SIG-M5 (cell line): ENCODE data around the gene DNAI2.

ENCODE experiments used
- DNase-seq: peaks from one replicate; lab custom pipeline; 2025; lab: John Stamatoyannopoulos, UW

The DNAI2 gene

DNA sequence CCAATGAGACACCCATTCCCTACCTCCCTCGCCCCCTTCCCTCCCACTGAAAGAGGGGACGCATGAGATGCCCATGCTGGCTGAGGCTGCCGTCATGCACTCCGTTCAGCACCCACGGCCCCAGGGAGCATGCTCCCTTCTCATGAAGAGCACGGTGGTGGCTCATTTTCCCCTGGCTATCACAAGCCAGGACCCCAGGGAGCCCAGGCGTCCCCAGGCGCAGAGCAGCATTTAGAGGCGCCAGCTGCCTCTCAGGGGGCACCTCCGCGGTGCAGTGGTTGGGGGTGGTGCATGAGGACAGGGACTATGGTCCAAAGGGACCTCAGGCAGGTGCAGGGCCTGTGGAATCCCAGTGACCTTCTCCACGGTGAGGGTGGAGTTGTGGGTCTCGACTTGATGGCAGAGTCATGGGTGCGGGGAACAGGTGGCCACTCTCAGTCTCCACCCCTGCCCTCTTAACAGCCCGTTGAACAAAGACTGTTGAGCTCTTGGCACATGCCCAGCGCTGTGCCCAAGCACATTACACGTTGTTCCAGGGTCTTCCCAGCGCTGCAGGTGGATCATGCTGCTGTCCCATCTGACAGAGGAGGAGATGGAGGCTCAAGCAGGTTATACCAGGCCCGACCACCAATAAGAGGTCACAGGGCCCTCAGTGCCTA is 65.6 kb downstream of the DNAI2 start:
- DNase-seq, result no peak

DNA sequence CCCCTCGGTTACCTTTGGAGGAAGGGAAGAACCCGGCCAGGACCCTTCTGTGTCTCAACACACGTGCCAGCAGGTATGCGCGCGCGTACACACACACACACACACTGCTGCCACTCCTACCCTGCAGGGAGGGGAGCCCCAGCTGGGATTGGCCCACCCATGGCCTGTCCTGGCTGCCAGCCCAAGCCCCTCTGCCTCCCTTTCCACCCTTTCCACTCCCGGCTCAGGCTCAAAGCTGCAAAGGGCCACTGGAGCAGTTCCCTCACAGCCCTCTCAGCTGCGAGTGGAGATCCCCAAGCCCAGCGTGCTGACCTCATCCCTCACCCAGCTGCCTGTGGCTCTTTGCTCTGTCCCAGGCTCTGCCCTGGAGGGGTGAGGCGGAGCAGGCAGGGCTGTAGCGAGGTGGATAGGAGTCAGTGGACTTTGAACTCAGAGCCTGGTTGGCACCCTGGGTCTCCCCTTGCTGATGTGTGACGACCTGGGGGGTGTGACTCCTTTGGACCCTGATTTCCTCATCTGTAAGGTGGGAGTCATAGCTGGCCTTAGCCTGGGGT is 66.5 kb downstream of the DNAI2 start:
- DNase-seq, result no peak

DNA sequence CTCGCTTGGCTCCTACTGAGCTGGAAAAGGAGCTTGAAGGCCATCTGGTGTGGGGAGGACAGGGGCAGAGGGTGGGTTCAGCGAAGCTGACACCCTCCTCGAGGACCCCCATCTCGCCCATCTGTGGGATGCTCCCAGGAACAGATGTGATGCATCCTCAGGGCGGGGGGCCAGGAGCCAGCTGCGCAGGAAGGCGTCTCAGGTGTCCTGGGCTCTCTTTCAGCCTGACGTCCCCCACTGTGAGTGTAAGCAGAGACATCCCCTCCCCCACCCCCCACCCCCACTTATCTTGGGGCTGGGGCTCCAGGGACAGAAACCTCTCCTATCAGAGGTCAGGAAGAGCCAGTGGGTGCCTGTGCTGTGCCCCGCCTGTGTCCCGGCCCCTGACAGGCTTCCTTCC is 68.2 kb downstream of the DNAI2 start:
- no peak for DNase-seq

DNA sequence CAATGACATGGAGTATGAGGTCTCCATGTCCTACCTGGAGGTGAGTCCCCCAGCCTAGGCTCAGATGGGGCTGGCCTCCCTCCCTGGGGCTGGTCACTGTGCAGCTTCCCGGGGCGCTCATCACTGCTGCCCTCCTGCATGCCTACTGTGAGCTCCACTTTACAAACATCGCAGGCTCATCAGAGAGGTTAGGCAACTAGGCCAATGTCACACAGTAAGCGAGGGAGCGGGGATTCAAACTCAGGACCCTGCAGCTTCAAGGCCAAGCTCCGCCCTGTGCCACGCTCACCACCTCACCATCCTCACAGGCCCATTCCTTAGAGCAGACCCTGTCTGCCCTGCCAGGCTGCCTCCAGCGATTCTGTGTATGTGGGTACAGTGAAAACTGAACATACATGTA is 69.1 kb downstream of the DNAI2 start:
- no peak for DNase-seq

DNA sequence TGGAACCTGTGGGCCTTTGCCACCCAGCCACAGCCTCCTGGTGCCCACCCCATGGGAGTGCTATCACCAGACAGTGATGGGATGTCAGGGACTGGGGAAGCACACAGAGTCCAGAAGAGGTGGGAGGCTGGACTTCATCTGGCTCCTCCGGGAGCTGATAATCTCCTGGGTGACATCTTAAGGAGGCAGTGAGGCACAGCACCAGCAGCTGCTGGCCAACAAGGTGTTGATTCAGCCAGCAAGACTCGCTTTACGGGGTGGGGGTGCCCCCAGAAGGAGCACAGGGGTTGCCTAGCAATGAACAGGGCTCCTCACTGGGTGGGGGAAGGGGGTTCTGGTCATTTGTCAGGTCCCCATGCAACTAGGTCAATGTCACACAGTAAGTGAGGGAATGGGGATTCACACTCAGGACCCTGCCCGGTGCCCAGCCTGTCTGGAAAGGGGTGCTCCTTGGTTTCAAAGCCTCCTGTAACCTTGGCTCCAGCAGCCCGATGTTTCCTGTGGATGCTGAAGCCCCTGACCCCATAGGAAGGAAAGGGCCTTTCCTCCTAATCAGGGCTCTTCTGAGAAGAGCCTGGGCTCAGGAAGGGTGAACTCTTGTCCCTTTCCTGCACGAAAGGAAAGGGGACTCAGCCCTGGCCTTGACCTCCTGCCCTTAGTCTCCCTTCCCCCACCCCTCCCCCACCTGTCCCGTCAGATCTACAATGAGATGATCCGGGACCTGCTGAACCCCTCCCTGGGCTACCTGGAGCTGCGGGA is 69.7 kb downstream of the DNAI2 start:
- DNase-seq, result no peak

DNA sequence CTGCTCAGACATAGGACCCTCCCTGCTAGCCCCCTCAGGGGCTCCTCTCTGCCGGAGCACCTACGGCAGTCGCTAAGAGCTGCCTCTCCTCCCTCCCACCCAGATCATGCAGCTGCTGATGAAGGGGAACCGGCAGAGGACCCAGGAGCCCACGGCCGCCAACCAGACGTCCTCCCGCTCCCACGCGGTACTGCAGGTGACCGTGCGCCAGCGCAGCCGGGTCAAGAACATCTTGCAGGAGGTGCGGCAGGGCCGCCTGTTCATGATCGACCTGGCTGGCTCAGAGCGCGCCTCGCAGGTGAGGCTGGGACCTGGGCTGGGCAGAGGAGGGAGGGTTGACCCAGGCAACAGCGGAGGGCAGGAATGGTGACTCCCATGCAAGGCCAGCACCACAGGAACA is 70.6 kb downstream of the DNAI2 start:
- no peak for DNase-seq

DNA sequence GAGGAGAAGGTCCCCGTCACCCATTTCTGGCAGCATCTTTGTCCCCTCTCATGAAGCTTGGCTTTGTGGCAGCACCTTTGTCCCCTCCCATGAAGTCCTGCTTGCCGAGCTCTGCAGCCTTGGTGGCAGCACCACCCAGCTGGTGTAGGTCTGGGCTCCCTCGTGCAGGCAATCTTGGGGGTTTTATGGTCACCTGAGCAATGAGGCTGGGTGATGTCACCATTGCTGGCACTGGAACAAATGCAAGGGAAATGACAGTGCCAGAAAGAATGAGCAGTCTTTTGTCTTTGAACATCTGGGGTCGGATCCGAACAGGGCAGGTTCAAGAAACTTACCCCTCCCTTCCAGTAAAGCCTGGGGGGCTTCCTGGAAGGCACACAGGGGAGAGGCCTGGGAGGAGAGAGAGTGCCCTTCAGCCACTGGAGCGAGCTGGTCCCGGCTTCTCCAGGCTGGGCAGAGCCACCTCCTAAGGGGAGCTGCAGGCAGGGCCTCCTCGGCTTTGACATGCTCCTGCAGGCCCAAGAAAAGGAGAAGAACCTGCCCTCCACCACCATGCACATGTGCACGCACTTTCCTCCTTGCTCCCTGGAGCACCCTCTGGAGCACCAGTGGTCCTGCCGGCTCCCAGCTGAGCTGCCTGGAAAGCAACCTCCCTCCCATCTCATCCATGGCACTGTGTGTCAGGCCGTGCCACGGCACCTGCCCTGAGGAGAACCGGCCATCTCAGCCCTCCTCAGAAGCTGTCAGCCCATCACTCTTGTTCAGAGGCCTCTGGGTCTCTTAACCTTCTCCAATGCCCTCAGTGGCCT is 71.6 kb downstream of the DNAI2 start:
- DNase-seq, result no peak

DNA sequence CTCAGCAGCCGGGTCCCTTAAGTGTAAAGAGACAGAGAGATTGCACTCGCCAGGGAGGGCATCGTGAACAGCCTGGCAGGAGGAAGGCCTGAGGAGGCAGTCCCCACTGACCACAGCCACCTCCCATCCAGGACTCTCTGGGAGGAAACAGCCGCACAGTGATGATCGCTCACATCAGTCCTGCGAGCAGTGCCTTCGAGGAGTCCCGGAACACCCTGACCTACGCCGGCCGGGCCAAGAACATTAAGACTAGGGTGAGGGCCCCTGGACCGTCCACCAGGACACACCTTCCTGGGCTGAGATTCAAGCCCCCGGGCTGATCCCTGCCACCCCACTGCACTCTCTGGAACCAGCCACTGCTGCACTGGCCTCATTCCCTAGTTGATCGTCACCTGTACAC is 73.6 kb downstream of the DNAI2 start:
- no peak for DNase-seq

DNA sequence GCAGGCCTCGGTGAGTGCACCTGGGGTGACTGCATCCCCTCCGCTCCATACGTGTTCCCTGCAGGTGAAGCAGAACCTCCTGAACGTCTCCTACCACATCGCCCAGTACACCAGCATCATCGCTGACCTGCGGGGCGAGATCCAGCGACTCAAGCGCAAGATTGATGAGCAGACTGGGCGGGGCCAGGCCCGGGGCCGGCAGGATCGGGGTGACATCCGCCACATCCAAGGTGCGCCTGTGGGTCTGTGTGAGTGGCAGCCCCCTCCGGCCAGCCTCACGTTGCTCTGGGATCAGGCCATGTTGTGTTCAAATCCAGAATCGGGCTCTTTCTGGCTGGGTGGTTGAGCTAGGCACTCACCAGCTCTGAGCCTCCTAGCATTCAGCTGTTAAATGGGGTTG is 75.1 kb downstream of the DNAI2 start:
- no peak for DNase-seq

DNA sequence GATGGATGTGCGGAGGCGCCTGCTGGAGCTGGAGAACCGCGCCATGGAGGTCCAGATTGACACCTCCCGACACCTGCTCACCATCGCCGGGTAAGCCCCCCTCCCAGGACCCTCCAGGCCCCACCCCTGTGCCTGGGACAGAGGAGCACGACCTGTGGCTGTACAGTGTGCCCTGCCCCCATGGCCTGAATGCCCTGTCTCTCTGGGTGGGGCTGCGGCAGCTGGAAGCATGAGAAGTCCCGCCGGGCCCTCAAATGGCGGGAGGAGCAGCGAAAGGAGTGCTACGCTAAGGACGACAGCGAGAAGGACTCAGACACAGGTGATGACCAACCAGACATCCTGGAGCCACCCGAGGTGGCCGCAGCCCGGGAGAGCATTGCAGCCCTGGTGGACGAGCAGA is 76.5 kb downstream of the DNAI2 start:
- no peak for DNase-seq

DNA sequence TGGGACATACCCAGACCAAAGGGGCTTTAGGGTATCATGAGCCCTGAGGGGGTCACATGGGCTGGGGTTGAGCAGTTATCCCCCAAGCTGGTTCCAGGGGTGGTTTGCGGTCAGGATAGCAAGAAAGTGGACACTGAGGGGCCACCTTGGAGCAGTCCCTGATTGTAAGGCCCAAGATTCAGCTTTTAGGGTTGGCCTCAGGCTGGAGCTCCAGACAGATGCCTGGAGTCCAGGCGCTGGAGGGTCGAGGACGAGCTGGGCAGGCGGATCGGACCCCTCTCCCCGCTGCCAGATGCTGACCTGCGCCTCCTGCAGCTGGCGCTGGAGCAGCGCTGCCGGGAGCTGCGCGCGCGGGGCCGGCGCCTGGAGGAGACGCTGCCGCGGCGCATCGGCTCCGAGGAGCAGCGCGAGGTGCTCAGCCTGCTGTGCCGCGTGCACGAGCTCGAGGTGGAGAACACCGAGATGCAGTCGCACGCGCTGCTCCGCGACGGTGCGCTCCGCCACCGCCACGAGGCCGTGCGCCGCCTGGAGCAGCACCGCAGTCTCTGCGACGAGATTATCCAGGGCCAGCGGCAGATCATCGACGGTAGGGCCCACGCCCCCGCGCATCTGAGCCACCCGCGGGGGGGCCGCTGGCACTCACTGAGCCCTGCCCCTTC is 77.6 kb downstream of the DNAI2 start:
- DNase-seq, result no peak

DNA sequence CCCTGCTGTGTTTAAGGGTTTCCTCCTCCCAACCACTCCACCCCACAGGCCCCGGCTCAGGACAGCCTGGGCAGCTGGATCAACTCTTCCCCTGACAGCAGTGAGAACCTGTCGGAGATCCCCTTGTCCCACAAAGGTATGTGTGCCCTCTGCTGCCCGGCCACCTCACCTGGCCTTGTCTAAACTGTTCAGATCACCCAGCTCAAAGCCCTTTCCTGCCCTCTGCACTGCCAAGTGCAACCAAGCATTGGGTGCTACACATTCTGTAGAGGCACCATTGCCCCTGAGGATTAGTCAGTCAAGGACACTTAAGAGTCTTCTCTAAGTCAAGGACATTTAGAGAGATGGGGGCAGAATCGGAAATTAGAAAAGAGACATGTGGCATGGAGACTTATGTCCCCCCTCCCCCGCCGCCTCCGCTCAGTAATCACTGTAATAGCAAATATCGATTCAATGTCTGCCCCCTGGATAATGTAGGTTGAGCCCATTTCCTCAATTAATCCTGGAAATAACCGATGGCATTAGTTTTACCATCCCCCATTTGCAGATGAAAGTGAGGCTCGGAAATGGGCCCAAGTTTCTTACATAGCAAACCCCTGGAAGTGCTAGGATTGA is 79.5 kb downstream of the DNAI2 start:
- no peak for DNase-seq

DNA sequence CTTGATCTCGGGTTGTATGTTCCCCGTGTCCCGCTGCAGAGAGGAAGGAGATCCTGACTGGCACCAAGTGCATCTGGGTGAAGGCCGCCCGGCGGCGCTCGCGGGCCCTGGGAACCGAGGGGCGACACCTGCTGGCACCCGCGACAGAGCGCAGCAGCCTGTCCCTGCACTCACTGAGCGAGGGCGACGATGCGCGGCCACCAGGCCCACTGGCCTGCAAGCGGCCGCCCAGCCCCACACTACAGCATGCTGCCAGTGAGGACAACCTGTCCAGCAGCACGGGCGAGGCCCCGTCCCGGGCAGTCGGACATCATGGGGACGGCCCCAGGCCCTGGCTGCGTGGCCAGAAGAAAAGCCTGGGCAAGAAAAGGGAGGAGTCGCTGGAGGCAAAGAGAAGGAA is 80.1 kb downstream of the DNAI2 start:
- no peak for DNase-seq

DNA sequence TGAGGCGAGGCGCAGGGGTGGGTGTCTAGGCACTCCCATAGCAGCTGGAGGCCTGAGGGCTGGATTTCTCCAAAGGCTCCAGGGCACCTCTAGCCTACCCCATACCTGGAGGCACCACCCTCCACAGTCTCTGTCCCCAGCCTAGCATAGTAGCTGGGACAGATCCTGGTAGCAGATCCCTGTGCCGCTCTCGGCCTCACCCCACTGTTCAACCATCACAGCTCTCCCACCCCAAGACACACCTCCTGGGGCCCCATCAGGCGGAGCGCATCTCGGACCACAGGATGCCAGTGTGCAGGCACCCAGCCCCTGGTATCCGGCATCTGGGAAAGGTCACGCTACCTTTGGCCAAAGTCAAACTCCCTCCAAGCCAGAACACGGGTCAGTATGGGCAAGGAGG is 80.5 kb downstream of the DNAI2 start:
- DNase-seq, result no peak

DNA sequence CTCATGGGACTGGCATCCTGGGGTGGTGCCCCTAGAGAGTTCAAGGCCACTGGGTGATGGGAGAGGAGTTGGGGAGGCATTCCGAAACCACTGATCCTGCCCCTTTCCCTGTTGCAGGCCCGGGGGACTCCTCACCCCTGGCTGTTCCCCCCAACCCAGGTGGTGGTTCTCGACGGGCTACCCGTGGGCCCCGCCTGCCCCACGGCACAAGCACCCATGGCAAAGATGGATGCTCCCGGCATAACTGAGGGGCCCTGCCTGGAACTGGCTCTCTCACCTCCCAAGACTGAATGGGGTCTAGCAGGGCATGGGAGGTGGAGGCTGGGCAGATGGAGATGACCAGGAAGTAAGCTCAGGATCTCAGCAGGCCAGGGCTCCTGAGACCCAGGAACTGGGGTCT is 81.0 kb downstream of the DNAI2 start:
- no peak for DNase-seq

DNA sequence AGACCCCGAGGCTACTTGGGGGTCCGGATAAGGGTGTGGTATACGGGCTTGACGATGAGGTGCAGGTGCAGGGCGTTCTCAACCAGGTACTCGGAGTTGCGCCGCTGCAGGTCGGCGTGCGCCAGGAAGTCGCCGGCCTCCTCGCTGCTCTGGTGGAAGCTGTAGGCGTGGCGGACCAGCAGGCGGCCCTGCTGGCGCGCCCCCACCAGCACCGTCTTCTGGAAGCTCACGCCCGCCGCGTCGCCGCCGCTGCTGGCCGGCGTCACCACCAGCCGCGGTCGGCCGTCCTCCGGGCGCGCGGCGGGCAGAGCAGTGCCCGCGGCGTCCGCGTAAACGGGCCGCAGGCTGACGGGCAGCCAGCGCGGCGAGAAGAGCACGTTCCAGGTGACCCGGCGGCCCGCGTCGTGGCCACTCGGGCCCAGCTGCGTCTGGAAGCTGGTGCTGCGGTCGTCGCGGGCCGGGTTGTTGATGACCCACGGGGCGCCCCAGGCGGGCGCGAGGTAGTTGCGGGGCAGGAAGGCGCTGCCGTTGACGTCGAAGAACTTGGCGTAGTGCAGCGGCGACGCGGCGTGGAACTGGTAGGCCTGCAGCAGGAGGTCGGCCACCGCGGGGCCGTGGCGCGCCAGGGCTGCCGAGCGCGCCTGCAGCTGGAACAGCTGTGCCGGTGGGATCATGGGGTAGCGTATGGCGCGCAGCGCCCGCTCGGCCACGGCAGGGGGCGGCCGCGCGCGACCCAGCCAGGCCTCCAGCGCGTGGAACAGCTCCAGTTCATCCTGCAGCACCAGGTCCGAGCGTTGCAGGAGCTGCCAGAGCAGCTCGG is 82.8 kb downstream of the DNAI2 start:
- no peak for DNase-seq

DNA sequence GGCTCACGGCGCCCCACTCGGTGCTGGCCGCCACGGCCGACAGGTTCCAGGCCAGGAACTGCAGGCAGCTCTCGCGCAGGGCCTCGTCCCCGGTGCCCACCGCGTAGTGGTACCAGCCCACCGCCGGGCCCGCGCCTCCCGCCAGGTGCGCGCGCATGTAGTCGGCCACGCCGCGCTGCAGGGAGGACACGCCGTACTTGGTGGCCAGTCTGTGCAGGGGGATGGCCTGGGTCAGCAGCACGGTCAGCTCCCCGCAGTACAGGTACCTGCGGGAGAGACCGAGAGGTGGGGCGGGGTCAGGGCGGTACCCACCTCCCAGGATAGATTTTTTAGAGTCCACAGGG is 83.4 kb downstream of the DNAI2 start:
- DNase-seq, result no peak

DNA sequence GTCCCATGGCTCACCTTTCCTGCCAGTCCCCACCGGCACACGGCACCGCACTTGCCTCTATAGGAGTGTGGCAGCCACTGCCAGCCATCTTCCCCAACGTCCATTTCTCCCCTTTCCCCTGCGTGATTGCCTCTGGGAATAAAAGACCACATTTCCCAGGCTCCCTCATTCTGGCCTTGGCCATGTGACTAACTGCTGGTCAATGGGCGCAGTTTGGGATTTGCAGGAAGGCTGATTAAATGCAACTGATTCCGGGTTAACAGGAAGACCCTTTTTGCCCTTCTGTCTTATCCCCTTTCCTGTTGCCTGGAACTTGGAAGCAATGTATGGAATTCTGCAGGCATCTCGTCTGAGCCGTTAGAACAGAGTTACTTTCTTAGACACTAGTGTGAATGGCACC is 84.7 kb downstream of the DNAI2 start:
- no peak for DNase-seq

DNA sequence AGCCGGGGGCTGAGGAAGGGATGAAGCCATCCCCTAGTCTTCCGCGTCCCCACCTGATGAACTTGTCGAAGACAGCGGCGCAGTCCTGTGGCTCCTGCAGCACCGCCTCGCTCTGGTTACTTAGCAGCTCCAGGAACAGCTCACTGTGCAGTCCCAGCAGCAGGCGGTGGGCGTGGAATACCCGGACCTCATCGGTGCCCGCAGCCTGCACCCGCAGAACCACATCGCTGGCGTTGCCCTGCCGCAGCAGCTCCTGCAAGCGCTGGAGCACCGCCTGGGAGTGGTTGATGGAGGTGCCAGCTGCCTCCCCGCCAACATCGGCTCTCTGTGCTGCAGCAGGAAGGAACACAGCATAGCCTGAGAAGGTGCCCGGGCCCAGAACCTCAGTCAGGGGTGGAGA is 85.9 kb downstream of the DNAI2 start:
- DNase-seq, result no peak

DNA sequence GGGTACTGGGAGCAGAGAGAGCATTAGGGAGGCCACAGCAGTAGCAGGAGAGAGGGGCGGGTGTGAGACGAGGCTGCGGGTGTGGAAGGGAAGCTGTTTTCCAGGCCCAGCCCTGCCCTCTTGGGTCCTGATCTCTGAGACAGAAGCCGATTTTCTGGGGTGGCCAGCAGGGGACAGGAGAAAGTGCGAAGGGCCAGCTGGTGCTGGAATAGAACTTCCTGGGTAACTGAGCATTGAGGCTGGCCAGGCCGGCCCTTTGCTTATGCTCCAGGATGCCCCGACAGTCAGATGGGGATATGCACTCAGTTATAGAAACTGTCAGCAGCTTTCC is 86.8 kb downstream of the DNAI2 start:
- DNase-seq, result no peak
